ENCODE results near the gene INSIG1.

- TF ChIP-seq MEIS1 (CRISPR knock-in tag; IDR thresholded peaks at IDR 0.05; ENCODE audit: borderline replicate concordance) (no peak), SP2 (tag by site-specific recombination; IDR thresholded peaks at IDR 0.05) (no peak), ZNF274 (IDR thresholded peaks at IDR 0.05; ENCODE audit: low read length) (no peak), ZNF274 (tag by site-specific recombination; IDR thresholded peaks at IDR 0.05; ENCODE audit: borderline replicate concordance) (no peak)
- TF ChIP-seq, protein P1, sequence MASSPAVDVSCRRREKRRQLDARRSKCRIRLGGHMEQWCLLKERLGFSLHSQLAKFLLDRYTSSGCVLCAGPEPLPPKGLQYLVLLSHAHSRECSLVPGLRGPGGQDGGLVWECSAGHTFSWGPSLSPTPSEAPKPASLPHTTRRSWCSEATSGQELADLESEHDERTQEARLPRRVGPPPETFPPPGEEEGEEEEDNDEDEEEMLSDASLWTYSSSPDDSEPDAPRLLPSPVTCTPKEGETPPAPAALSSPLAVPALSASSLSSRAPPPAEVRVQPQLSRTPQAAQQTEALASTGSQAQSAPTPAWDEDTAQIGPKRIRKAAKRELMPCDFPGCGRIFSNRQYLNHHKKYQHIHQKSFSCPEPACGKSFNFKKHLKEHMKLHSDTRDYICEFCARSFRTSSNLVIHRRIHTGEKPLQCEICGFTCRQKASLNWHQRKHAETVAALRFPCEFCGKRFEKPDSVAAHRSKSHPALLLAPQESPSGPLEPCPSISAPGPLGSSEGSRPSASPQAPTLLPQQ (tag by site-specific recombination; IDR thresholded peaks at IDR 0.05): no peak
Measured at GRCh38 chr7:155280446-155281397, 17.0 kb upstream of the INSIG1 start.
